Testis (tissue), 3 donors: Measurements from ENCODE around the gene PTPRN2. TPM values are rescaled to one million over a fixed set of nuclear protein-coding genes. Genes with fewer than 3 reads are reported as not detected.
"Not testable (repeated sequence)": the region's sequence is repeated elsewhere in the genome, so short reads cannot be mapped to it uniquely, and the experiment has no call there.

Experiments
- DNase-seq: peaks from one replicate; pipeline ENCODE4 v3.0.0-alpha.2; 2019
- H3K27ac ChIP-seq, 2 donors: fragments of 200-600 bp; sonication (generic); one replicate each; pipeline ENCODE4 v1.5.1; 2019
- H3K27me3 ChIP-seq: fragments of 200-600 bp; sonication (generic); one replicate; pipeline ENCODE4 v1.5.1; 2019
- H3K36me3 ChIP-seq: fragments of 200-600 bp; sonication (generic); one replicate; pipeline ENCODE4 v1.5.1; 2017; ENCODE audit warnings: low read depth; ENCODE audit errors: missing control alignments
- H3K4me1 ChIP-seq: fragments of 200-600 bp; sonication (generic); one replicate; pipeline ENCODE4 v1.5.1; 2019
- H3K4me3 ChIP-seq, 2 donors: fragments of 200-600 bp; sonication (generic); one replicate each; pipeline ENCODE4 v1.5.1; 2017 to 2019
- H3K9me3 ChIP-seq: fragments of 200-600 bp; sonication (generic); one replicate; pipeline ENCODE4 v1.5.1; 2017
- POLR2A ChIP-seq: fragments of 450-650 bp; IDR thresholded peaks from one replicate; pipeline ENCODE4 v1.6.1; 2017; ENCODE audit warnings: antibody characterized with exemption, mild to moderate bottlenecking, moderate library complexity
- WGBS, 2 donors: methylation state at CpG; one replicate each; pipeline ENCODE4 v1.1.5; 2018; 5-methylcytosine and 5-hydroxymethylcytosine counted together
- intact Hi-C: fragments of 100-400 bp; cut with DNase I; formaldehyde crosslinking; loops from one replicate; pipeline ENCODE4 v1.15.1; 2023; ENCODE audit warnings: low total_unique reads
- polyA plus RNA-seq: library from polyadenylated mRNA; stranded (reverse); fragments of 350-450 nt; fragmentation: Illumina TruSeq; extraction: RNeasy Lipid Tissue Mini Kit (QIAGEN cat#74804); gene quantifications from one replicate; pipeline ENCODE4 v1.2.3, GENCODE V29; 2014; ENCODE audit warnings: low read depth, low replicate concordance; ENCODE audit not compliant: insufficient read depth
- total RNA-seq, 2 donors: library from RNA; depleted of rRNA; stranded (reverse); fragments of >200 nt; gene quantifications; one replicate each; pipeline ENCODE4 v1.2.3, GENCODE V29; 2016
- TF ChIP-seq, protein P1 (sequence below), 3 experiments: fragments of 450-650 bp in 2 of 3; fragments of 200-600 bp in 1 of 3; sonication (generic) in 1 of 3; IDR thresholded peaks; one replicate each; pipeline ENCODE4 v1.5.1; 2016 to 2019; ENCODE audit warnings: antibody characterized with exemption in 3 of 3, mild to moderate bottlenecking in 2 of 3, moderate library complexity in 1 of 3

Gene PTPRN2
- total and polyA plus RNA-seq, 3 donors from 2014 or later, result 9.3 to 10.8 (median 9.8) TPM

DNA sequence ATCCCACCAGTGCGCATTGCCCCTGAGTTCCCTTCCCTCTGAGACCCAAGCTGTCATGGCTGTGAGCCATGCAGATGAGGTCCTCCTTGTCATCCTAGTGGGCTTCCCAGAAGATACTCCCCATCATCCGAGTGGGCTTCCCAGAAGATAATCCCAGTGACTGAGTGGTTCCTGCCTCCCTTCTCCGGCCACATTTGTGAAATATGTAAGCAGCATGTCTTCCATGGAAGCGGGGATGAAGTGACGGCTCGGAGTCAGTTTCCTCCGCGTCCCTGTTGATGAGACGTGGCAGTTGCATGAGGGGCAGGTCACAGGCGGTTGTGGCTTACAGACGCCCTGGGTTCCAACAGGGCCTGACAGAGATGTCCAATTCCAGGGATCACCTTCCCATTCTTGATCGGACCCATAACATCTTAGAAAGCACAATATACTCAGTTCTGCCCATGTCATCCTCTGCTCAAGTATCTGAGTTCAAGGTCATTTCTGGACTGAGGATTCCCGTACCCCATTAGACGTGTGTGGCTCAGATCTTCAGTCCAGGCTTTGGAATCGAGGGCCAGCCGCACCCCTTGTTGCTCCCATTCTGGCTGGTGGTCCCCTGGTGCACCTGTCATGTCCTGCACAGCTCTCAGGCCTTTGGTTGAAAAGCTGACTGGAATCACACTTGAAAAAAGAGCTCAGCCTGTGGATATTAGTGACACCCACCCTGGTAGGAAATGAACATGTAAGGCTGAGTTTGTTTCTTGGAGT, 166.9 kb downstream of the PTPRN2 start:
- 86 to 89% methylated on average over 16 of the region's 16 CpGs for WGBS, 2 donors
- no peaks in the 10 kb centered on the region for H3K36me3 ChIP-seq
- TF ChIP-seq, protein P1, sequence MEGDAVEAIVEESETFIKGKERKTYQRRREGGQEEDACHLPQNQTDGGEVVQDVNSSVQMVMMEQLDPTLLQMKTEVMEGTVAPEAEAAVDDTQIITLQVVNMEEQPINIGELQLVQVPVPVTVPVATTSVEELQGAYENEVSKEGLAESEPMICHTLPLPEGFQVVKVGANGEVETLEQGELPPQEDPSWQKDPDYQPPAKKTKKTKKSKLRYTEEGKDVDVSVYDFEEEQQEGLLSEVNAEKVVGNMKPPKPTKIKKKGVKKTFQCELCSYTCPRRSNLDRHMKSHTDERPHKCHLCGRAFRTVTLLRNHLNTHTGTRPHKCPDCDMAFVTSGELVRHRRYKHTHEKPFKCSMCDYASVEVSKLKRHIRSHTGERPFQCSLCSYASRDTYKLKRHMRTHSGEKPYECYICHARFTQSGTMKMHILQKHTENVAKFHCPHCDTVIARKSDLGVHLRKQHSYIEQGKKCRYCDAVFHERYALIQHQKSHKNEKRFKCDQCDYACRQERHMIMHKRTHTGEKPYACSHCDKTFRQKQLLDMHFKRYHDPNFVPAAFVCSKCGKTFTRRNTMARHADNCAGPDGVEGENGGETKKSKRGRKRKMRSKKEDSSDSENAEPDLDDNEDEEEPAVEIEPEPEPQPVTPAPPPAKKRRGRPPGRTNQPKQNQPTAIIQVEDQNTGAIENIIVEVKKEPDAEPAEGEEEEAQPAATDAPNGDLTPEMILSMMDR (IDR thresholded peaks at IDR 0.05), result no peak
- TF ChIP-seq POLR2A, result no peak
- no peak overlapping the region for H3K4me3 ChIP-seq
- H3K27me3 ChIP-seq, result no peaks in the 10 kb centered on the region
- no peaks in the 10 kb centered on the region for H3K4me1 ChIP-seq
- no peaks in the 10 kb centered on the region for H3K9me3 ChIP-seq
- intact Hi-C loops, result no loop called here
- no peak overlapping the region for H3K27ac ChIP-seq
- no peak for DNase-seq

DNA sequence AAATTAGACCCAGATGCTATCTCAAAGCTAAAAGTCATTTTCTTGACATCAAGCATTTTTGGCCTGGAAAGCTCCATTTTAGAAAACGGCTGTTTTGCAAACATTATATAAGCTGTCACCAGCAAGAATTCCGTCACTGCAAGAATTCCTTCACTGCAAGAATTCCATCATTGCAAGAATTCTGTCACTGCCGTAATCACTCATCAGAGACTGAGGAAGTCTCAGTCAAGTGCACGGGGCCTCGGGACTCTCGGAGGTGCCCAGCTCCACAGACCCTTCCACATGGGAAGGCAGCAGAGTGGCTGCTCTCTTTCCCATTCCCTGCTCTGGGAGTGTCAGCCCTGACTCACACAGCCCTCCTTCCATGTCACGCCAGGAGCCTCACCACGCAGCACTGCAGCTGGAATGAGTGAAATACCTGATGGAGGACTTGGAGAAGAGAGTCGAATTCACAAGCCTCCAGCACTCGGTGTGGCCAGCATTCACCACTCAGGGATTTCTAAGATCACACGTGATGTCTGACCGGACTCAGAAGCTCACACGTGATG, 168.3 kb downstream of the PTPRN2 start:
- Histone ChIP-seq H3K27ac (no peak overlapping the region), H3K27me3 (no peaks in the 10 kb centered on the region), H3K9me3 (no peaks in the 10 kb centered on the region), H3K36me3 (no peaks in the 10 kb centered on the region), H3K4me3 (no peak overlapping the region), H3K4me1 (no peaks in the 10 kb centered on the region)
- TF ChIP-seq, protein P1 (IDR thresholded peaks at IDR 0.05), result no peak
- no peak for TF ChIP-seq POLR2A
- WGBS, 2 donors, result 77 to 81% methylated on average over 11 to 13 of the region's 13 CpGs
- intact Hi-C loops, result no loop called here
- no peak for DNase-seq

DNA sequence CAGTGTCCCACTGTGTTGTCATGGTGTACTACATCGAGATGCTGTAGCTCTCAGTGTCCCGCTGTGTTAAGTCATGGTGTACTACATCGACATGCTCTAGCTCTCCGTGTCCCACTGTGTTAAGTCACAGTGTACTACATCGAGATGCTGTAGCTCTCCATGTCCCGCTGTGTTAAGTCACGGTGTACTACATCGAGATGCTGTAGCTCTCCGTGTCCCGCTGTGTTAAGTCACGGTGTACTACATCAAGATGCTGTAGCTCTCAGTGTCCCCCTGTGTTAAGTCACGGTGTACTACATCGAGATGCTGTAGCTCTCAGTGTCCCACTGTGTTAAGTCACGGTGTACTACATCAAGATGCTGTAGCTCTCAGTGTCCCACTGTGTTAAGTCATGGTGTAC, 169.2 kb downstream of the PTPRN2 start:
- H3K36me3 ChIP-seq, H3K27me3 ChIP-seq, intact Hi-C loops, H3K27ac ChIP-seq, H3K4me3 ChIP-seq, H3K4me1 ChIP-seq, DNase-seq, H3K9me3 ChIP-seq: not testable (repeated sequence)
- 93 to 94% methylated on average over 14 of the region's 14 CpGs for WGBS, 2 donors

DNA sequence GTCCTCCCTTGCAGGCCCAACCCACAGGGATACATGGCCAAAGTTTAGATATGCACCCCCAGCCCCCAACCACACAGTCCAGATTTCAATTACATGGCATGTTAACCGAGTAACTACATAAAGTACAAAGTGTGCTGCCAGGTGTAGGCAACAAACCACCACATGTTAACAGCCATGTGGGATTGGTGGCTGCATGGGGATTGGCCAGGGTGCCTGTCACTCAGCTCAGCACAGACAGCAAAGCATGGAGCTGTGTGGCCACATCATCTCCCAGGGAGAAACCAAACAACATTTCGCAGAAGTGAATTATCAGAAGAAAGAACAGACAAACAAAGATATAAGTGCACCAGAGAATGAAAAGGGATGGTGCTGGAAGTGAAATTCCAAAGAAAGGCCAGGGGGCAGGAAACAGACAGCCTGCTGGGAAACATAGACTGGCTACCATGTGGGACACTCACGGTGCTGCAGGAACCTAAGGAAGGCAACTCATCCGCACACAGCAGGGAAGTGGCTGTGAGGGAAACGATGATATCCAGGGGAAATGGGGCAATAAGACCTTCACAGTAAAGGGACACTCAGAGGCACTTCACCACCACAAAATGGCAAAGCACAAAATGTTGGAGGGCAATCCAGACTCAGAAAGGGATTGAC, 171.2 kb downstream of the PTPRN2 start:
- Histone ChIP-seq H3K9me3 (no peaks in the 10 kb centered on the region), H3K27me3 (no peaks in the 10 kb centered on the region), H3K36me3 (no peaks in the 10 kb centered on the region), H3K4me3 (no peak overlapping the region), H3K27ac (no peak overlapping the region), H3K4me1 (no peaks in the 10 kb centered on the region)
- TF ChIP-seq, protein P1 (IDR thresholded peaks at IDR 0.05), result no peak
- no peak for DNase-seq
- intact Hi-C loops, result no loop called here
- WGBS, 2 donors, result 84 to 86% methylated on average over 5 of the region's 5 CpGs

DNA sequence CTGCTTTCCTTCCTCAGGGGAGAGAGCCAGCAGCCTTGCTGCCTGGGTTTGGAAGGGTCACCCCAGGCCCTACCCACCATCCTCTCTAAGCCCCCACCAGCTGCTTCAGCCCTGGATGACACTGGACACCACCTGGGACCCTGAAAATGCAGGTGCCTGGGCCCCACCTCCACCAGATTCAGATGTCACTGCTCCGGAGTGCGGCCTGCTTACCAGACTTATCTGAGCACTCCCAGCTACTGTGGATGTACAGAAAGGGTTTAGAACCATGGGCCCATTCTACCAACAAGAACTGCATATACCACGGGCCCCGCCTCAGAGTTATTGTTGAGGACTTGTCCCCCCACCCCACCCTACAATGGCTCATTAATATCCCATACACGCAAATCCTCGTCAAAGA, 172.3 kb downstream of the PTPRN2 start:
- no peak for DNase-seq
- WGBS, 2 donors, result 98 to 99% methylated on average over 6 of the region's 6 CpGs

More for the DNA sequence above, 172.3 kb downstream of the PTPRN2 start:
- Histone ChIP-seq H3K27ac (no peak overlapping the region), H3K36me3 (no peaks in the 10 kb centered on the region), H3K4me3 (no peak overlapping the region), H3K4me1 (no peaks in the 10 kb centered on the region), H3K9me3 (no peaks in the 10 kb centered on the region), H3K27me3 (no peaks in the 10 kb centered on the region)
- intact Hi-C loops, result no loop called here
- no peak for TF ChIP-seq POLR2A
- TF ChIP-seq, protein P1 (IDR thresholded peaks at IDR 0.05), result no peak
